Astrocyte (in vitro differentiated cells and primary cell): ENCODE results near the gene PAPOLB.

Source experiments
- CTCF ChIP-seq: IDR thresholded peaks from 2 replicates; pipeline ENCODE4 v1.5.1; 2011; ENCODE audit warnings: low read depth, mild to moderate bottlenecking, inconsistent platforms, low read length, moderate library complexity; ENCODE audit not compliant: insufficient read depth
- EZH2 ChIP-seq: IDR thresholded peaks from 2 replicates; pipeline ENCODE4 v1.6.1; 2012; ENCODE audit warnings: mild to moderate bottlenecking, low read length, inconsistent platforms; ENCODE audit not compliant: insufficient read depth

- TF ChIP-seq CTCF = no peak
- TF ChIP-seq EZH2 = no peak
Measured at GRCh38 chr7:4814433-4814832, 47.4 kb downstream of the PAPOLB start.
